Transverse colon (tissue), 4 donors: Measurements from ENCODE around the gene C16orf92. TPM values are rescaled to one million over a fixed set of nuclear protein-coding genes. Genes with fewer than 3 reads are reported as not detected.

Experiments used
- DNase-seq: peaks from one replicate; pipeline ENCODE4 v3.0.0-alpha.2; 2019
- H3K27ac ChIP-seq, 4 donors: fragments of 200-600 bp; sonication (generic); 2 replicates each; pipeline ENCODE4 v1.5.1; 2016 to 2018; ENCODE audit warnings: inconsistent platforms in 4 of 4
- H3K27me3 ChIP-seq: fragments of 200-600 bp; sonication (generic); 2 replicates; pipeline ENCODE4 v1.5.1; 2017; ENCODE audit warnings: inconsistent platforms
- H3K36me3 ChIP-seq, 4 donors: fragments of 200-600 bp; sonication (generic); 2 replicates each; pipeline ENCODE4 v1.5.1; 2017 to 2019; ENCODE audit warnings: inconsistent platforms in 4 of 4
- H3K4me1 ChIP-seq, 4 donors: fragments of 200-600 bp; sonication (generic); 2 replicates each; pipeline ENCODE4 v1.5.1; 2017 to 2020; ENCODE audit warnings: inconsistent platforms in 4 of 4
- H3K4me3 ChIP-seq, 4 donors: fragments of 200-600 bp; sonication (generic); 1 replicate in 1 of 4; 2 replicates in 3 of 4; pipeline versions ENCODE4 v1.5.1 to v1.6.1; 2017 to 2019; ENCODE audit warnings: inconsistent platforms in 4 of 4
- H3K9me3 ChIP-seq, 2 donors: fragments of 200-600 bp; sonication (generic); 2 replicates each; pipeline ENCODE4 v1.5.1; 2017 to 2019; ENCODE audit warnings: inconsistent platforms in 2 of 2
- CTCF ChIP-seq, 5 experiments: fragments of 200-600 bp in 3 of 5; fragments of 450-650 bp in 2 of 5; sonication (generic) in 3 of 5; IDR thresholded peaks; 1 replicate in 2 of 5; 2 replicates in 3 of 5; pipeline ENCODE4 v1.5.1; 2016 to 2017; ENCODE audit warnings: antibody characterized with exemption in 5 of 5, inconsistent platforms in 3 of 5, mild to moderate bottlenecking in 2 of 5, moderate library complexity in 1 of 5
- EP300 ChIP-seq: sonication (generic); formaldehyde crosslinking; IDR thresholded peaks from one replicate; pipeline ENCODE4 v1.6.1; 2017; ENCODE audit warnings: antibody characterized with exemption, low read depth
- POLR2A ChIP-seq: fragments of 450-650 bp; IDR thresholded peaks from one replicate; pipeline ENCODE4 v1.6.1; 2016; ENCODE audit warnings: antibody characterized with exemption, mild to moderate bottlenecking, moderate library complexity
- POLR2AphosphoS5 ChIP-seq, 3 donors: sonication (generic); formaldehyde crosslinking; IDR thresholded peaks; one replicate each; pipeline ENCODE4 v1.6.1; 2016; ENCODE audit warnings: antibody characterized with exemption in 3 of 3
- WGBS, 2 donors: methylation state at CpG; one replicate each; pipeline ENCODE4 v1.1.5; 2018; ENCODE audit warnings: low coverage in 1 of 2; 5-methylcytosine and 5-hydroxymethylcytosine counted together
- in situ Hi-C, 4 donors: fragments of 200-750 bp; cut with MboI; loops; one replicate each; pipeline versions ENCODE4 v1.15.0 to v1.15.1; 2017; ENCODE audit warnings: low sequenced_read_pairs in 3 of 4, low pct_ligation_motif_present in 1 of 4, low pct_unique_long_range_greater_than_20kb in 1 of 4
- intact Hi-C: fragments of 100-400 bp; cut with DNase I; formaldehyde crosslinking; loops from one replicate; pipeline ENCODE4 v1.15.1; 2023; ENCODE audit warnings: low total_unique reads
- total RNA-seq, 4 donors: library from RNA; depleted of rRNA; stranded (reverse); fragments of >200 nt; gene quantifications; one replicate each; pipeline ENCODE4 v1.1.0, GENCODE V29; 2016

C16orf92 gene
- total RNA-seq, 4 donors from 2014 or later: not detected

- Histone ChIP-seq H3K36me3 (no peaks in the 10 kb centered on the region), H3K4me3 (no peak overlapping the region), H3K27me3 (peaks cover 25% of the 10 kb centered on the region), H3K4me1 (peaks cover 8 to 20% (median 17%) of the 10 kb centered on the region in 4 donors), H3K9me3 (no peaks in the 10 kb centered on the region), H3K27ac (no peak overlapping the region)
- intact Hi-C loops: no loop called here
- TF ChIP-seq POLR2A: no peak
- no peak for TF ChIP-seq EP300
- no peak for TF ChIP-seq CTCF (IDR thresholded peaks at IDR 0.05)
- TF ChIP-seq POLR2AphosphoS5 (IDR thresholded peaks at IDR 0.05): no peak
- in situ Hi-C loops: loop anchor here in 2 of 4 donors (25.0 kb wide), 2 partner anchors 144 to 319 kb away; partner anchors contain the start of genes CDIPT (in 2 of the 2) and QPRT (in 1 of the 2)
- 56 to 83% methylated on average over 1 to 18 of the region's 18 CpGs for WGBS, 2 donors
- DNase-seq: no peak
Measured at GRCh38 chr16:30006095-30006473, 16.9 kb upstream of the C16orf92 start.

GRCh38 chr16:30006659-30007377 lies 16.2 kb upstream of the C16orf92 start:
- in situ Hi-C loops (loop anchor here in 2 of 4 donors (25.0 kb wide), 2 partner anchors 145 to 320 kb away; partner anchors contain the start of genes CDIPT (in 2 of the 2) and QPRT (in 1 of the 2)), intact Hi-C loops (no loop called here)
- no peaks in the 10 kb centered on the region for H3K9me3 ChIP-seq
- H3K27ac ChIP-seq: no peak overlapping the region
- H3K4me3 ChIP-seq: no peak overlapping the region
- H3K4me1 ChIP-seq: peaks cover 8 to 27% (median 23%) of the 10 kb centered on the region in 4 donors
- WGBS, 2 donors: 85% methylated on average over 34 of the region's 34 CpGs; no CpG with 5 or more reads in 1 of the 2 donors
- no peak for DNase-seq
- TF ChIP-seq CTCF (IDR thresholded peaks at IDR 0.05) (no peak), POLR2AphosphoS5 (IDR thresholded peaks at IDR 0.05) (no peak), EP300 (no peak), POLR2A (no peak)
- H3K27me3 ChIP-seq: peaks cover 33% of the 10 kb centered on the region
- no peaks in the 10 kb centered on the region for H3K36me3 ChIP-seq

GRCh38 chr16:30007378-30007895 lies 15.6 kb upstream of the C16orf92 start:
- in situ Hi-C loops: loop anchor here in 2 of 4 donors (25.0 kb wide), 2 partner anchors 145 to 320 kb away; partner anchors contain the start of genes CDIPT (in 2 of the 2) and QPRT (in 1 of the 2)
- intact Hi-C loops: no loop called here
- no peak for TF ChIP-seq POLR2AphosphoS5 (IDR thresholded peaks at IDR 0.05)
- TF ChIP-seq EP300: no peak
- TF ChIP-seq POLR2A: no peak
- TF ChIP-seq CTCF (IDR thresholded peaks at IDR 0.05): no peak
- Histone ChIP-seq H3K36me3 (no peaks in the 10 kb centered on the region), H3K4me1 (peaks cover 8 to 28% (median 23%) of the 10 kb centered on the region in 4 donors), H3K27me3 (peaks cover 38% of the 10 kb centered on the region), H3K27ac (no peak overlapping the region), H3K4me3 (no peak overlapping the region), H3K9me3 (no peaks in the 10 kb centered on the region)
- no peak for DNase-seq
- 78% methylated on average over 4 of the region's 11 CpGs; no CpG with 5 or more reads in 1 of the 2 donors for WGBS, 2 donors

- DNase-seq: no peak
- Histone ChIP-seq H3K9me3 (no peaks in the 10 kb centered on the region), H3K27me3 (peaks cover 42% of the 10 kb centered on the region), H3K4me1 (peaks cover 8 to 28% (median 23%) of the 10 kb centered on the region in 4 donors), H3K36me3 (no peaks in the 10 kb centered on the region), H3K27ac (no peak overlapping the region), H3K4me3 (no peak overlapping the region)
- WGBS, 2 donors: 41 to 43% methylated on average over 3 to 26 of the region's 26 CpGs
- intact Hi-C loops: no loop called here
- no peak for TF ChIP-seq POLR2AphosphoS5 (IDR thresholded peaks at IDR 0.05)
- no peak for TF ChIP-seq CTCF (IDR thresholded peaks at IDR 0.05)
- no peak for TF ChIP-seq POLR2A
- TF ChIP-seq EP300: no peak
- in situ Hi-C loops: loop anchor here in 2 of 4 donors (25.0 kb wide), 2 partner anchors 147 to 322 kb away; partner anchors contain the start of genes CDIPT (in 2 of the 2) and QPRT (in 1 of the 2)
Measured at GRCh38 chr16:30009085-30009862, 13.7 kb upstream of the C16orf92 start.
